Lower leg skin (tissue), 3 donors: ENCODE data around the gene HDAC1.

ENCODE experiments used
- POLR2A ChIP-seq, 2 donors: fragments of 450-650 bp; IDR thresholded peaks; one replicate each; pipeline ENCODE4 v1.6.1; 2016 to 2017; ENCODE audit warnings: antibody characterized with exemption in 2 of 2, mild to moderate bottlenecking in 1 of 2, moderate library complexity in 1 of 2
- TF ChIP-seq, protein P1 (sequence below), 3 donors: fragments of 450-650 bp; IDR thresholded peaks; one replicate each; pipeline ENCODE4 v1.5.1; 2016; ENCODE audit warnings: antibody characterized with exemption in 3 of 3, mild to moderate bottlenecking in 3 of 3, moderate library complexity in 2 of 3

DNA sequence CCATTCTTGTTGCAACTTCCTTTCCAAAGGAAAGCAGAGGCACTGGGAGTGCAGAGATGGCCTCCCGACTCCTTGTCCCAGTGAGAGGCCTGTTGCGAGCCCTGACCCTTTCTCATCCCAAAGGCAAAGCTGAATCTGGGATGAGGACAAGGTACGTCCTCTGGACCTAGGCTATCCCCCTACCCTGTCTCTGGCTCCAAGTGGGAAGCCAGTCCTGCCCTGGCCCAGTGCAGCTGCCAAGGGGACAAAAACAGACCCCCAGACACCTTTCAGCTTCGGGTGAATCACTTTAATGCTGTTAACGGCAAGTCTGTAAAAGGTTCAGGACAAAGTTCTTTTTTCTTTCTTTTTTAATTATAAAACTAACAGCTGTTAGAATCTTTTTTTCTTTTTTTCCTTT lies 73.0 kb downstream of the HDAC1 start:
- TF ChIP-seq, protein P1, sequence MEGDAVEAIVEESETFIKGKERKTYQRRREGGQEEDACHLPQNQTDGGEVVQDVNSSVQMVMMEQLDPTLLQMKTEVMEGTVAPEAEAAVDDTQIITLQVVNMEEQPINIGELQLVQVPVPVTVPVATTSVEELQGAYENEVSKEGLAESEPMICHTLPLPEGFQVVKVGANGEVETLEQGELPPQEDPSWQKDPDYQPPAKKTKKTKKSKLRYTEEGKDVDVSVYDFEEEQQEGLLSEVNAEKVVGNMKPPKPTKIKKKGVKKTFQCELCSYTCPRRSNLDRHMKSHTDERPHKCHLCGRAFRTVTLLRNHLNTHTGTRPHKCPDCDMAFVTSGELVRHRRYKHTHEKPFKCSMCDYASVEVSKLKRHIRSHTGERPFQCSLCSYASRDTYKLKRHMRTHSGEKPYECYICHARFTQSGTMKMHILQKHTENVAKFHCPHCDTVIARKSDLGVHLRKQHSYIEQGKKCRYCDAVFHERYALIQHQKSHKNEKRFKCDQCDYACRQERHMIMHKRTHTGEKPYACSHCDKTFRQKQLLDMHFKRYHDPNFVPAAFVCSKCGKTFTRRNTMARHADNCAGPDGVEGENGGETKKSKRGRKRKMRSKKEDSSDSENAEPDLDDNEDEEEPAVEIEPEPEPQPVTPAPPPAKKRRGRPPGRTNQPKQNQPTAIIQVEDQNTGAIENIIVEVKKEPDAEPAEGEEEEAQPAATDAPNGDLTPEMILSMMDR (IDR thresholded peaks at IDR 0.05), result no peak
- TF ChIP-seq POLR2A (IDR thresholded peaks at IDR 0.05), result no peak
